GM12875 (cell line): Measurements from ENCODE around the gene SEH1L.

Experiments
- H3K4me3 ChIP-seq: one replicate; pipeline ENCODE4 v1.5.1; 2011; ENCODE audit warnings: low read depth, low read length, control low read depth
- CTCF ChIP-seq: IDR thresholded peaks from 2 replicates; pipeline ENCODE4 v1.5.1; 2011; ENCODE audit warnings: low read depth, mild to moderate bottlenecking, control low read depth, inconsistent platforms, low read length, moderate library complexity, borderline replicate concordance; ENCODE audit not compliant: insufficient read depth

The SEH1L gene

GRCh38 chr18:13022644-13023043 lies 74.8 kb downstream of the SEH1L start:
- no peak for TF ChIP-seq CTCF
- H3K4me3 ChIP-seq: no peak overlapping the region

- no peak for TF ChIP-seq CTCF
- H3K4me3 ChIP-seq: no peak overlapping the region
Measured at GRCh38 chr18:13025233-13025632, 77.4 kb downstream of the SEH1L start.

- no peak for TF ChIP-seq CTCF
- H3K4me3 ChIP-seq: no peak overlapping the region
Measured at GRCh38 chr18:13026583-13027270, 78.9 kb downstream of the SEH1L start.

- no peak overlapping the region for H3K4me3 ChIP-seq
- no peak for TF ChIP-seq CTCF
Measured at GRCh38 chr18:13028869-13029268, 81.1 kb downstream of the SEH1L start.

- H3K4me3 ChIP-seq: no peak overlapping the region
- no peak for TF ChIP-seq CTCF
Measured at GRCh38 chr18:13032173-13032572, 84.4 kb downstream of the SEH1L start.

GRCh38 chr18:13035249-13035914 lies 87.6 kb downstream of the SEH1L start:
- no peak overlapping the region for H3K4me3 ChIP-seq
- no peak for TF ChIP-seq CTCF
